T-helper 1 cell (primary cell): Measurements from ENCODE around the gene MACROH2A2.
"Not testable (repeated sequence)": the region's sequence is repeated elsewhere in the genome, so short reads cannot be mapped to it uniquely, and the experiment has no call there.

Experiments
- DNase-seq, 5 donors: peaks; one replicate each; pipeline ENCODE4 v3.0.0-alpha.2; 2012 to 2020
- total RNA-seq, 4 donors: gene quantifications; one replicate each; lab custom pipeline; 2026; lab: John Stamatoyannopoulos, UW

MACROH2A2 gene
- 9.2 to 14.5 (median 12.6) reads per million in 4 donors for total RNA-seq

DNA sequence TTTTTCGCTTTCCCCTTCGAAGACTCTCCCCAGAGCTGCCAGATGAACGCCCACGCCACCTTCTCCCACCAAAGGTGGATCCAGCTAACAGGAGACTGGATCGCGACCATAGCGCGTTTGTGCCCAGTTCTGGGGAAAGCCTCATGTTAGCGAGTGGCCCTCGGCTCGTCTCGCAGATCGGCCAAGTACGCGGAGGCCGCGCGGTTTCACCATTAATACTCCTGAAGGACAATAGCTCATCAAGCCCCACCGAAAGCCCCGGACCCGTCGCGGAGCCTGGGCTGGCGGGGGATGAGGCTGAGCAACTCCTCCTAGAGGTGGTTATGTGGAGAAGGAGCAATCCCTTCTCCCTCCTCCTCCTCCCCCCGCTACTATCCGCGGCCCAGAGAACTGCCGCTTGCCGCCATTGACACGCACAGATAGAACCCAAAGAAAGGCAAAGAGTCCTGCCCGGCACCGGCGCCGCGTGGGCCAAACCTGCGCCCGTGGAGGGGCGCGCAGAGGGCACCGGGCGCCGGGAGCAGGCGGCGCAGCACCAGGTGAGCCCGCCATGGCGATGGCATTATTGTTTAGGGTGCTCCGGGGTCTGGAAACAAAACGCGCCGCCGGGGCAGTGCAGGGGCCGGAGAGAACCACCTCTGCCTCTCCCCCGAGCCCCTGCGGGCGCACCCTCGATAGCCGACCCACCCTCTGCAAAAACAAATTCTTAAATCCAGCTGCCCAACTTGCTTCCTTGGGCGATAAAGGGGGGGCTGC, at the start of gene MACROH2A2:
TSS of gene MACROH2A2 (plus strand) at position 385 of the 756 bp plus-strand sequence. CDS start 22,813 bp downstream, outside the sequence.
- no peak for DNase-seq

DNA sequence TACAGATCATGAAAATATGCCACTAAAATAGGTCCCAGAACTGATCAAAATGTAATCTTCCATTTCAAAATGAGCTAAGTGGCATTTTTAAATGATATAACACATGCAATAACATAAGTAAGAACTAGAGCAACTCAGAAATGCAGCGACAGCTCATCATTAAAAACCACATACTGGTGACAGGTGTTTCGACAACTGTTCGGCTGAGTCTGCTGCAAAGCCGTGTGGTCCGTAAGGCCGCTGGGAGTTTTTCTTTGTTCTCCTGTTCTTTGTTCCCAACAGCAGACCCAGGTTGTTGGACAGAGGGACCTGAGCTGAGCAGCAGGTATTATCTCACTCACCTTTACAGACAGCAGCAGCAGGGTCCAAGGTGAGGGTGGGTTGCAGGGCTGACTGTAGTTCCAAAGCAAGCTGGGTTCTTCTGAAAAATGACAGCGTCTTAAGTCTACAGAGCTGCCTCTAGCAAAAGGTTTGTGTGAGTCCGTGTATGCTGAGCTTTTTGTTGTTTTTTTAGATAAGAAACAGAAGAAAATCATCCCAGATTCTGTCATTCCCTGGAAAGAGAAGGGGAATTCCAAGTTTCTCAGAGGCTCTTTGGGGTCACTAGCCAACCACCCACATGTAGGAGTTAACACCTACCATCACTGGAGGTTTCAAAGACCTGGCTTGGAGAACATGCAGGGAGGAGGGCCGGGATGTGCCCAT, 45.4 kb upstream of the MACROH2A2 start:
- no peak for DNase-seq

DNA sequence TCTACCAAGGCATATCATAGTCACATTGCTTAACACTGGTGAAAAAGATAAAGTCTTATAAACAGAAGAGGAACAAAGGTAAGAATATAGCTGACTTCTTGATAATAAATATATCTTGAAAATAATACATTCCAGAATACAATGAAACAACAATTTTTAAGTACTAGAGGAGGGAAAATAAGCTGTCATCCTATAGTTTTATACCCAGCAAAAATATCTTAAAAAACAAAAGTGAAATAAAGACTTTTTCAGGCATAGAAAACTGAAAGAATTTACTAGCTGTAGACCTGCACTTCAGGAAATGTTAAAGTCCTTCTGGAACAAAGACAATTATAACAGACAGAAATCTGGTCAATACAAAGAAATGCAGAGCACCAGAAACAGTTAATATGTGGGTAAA, 21.4 kb upstream of the MACROH2A2 start:
- DNase-seq = no peak

DNA sequence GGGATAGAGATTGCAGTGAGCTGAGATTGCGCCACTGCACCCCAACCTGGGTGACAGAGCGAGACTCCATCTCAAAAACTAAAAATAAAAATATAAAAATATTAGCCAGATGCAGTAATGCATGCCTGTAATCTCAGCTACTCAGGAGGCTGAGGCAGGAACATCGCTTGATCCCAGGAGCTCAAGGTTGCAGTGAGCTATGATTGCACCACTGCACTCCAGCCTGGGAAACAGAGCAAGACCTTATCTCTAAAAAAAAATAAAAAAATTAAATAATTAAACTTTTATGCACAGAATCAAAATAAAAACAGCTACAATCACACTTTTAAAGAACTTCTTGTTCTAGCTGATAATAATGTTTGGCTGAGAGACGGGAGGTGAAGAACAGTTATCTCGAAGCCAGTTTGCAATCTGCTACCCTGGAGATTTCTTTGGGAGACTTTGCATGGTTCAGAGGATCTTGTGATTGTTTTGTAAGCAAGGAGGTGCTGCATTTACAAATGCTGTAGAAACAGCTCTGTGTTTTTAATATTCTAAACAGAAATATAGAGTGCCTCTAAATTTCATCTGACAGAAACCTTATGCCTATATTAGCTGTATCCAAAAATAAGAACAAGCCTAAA, 19.9 kb upstream of the MACROH2A2 start:
- no peak for DNase-seq

DNA sequence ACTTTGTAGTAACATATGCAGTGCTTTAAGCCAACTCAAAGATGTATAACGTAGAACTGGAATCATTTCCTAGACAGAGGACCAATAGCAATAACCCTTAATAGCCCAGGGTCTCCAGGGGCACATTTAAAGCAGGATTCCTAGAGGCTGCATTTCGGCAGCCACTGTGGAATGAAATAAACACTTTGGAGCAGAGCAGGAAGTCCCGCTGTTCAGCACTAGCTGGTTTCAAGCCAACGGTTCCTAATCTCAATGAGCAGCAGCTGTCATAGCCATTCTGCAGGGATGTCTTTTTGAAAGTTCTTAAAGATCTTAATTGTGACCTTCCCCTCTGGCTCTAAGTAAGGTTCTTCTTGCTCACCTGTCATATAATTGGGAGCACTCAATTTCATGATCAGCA, 18.4 kb upstream of the MACROH2A2 start:
- no peak for DNase-seq

DNA sequence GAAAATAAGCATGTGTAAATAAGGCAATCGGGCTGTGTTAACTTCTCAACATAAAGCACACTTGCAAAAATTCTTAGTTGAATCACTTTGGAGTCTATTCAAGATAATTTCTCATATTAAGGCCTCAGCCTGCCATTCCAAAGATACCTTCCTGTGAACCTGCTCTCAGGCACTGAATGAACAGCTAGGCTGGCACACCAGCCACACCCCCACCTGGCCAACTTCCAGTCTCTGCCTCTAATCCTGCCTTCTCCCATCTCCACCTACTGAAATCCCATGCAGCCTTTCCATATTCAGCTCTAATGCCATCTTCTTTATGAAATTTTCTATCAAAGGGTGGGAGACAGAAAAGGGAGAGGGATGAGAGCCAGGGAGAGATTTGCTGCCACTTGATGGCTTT, 17.1 kb upstream of the MACROH2A2 start:
- no peak for DNase-seq

DNA sequence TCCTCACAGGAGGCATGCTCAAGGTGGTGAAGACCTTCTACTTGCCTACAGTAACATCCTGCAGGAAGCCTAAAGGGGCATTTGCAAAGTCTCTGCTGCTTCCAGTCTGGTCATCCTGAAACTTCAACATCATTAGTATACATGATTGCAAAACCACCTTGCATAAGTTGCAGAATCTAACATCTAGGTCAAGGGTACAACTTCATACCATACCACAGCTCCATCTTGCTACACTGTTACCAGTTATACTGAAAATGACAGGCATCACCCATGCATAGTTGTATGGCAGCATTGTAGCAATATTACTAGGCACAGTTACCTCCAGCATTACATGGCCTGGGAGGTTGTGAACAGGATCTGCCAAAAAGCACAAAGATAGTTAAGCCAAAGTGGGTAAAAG, 13.7 kb upstream of the MACROH2A2 start:
- DNase-seq = peak in 1 of 5 donors; percentile 14

DNA sequence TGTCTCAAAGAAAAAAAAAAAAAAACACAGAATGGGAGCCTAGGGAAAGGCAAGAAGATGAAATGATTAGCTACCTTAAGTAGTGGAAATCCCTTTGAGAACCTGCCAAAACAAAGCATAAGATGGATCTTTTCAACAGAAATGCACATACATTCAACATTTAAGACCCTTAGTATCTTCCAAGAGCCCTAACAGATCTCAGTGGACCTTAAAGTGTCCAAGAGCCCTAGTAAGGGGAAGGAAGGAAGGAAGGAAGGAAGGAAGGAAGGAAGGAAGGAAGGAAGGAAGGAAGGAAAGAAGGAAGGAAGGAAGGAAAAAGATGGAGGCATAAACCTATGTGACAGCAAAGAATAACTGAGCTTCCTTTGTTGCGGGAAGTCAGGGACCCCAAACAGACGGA, 11.6 kb upstream of the MACROH2A2 start:
- no peak for DNase-seq

DNA sequence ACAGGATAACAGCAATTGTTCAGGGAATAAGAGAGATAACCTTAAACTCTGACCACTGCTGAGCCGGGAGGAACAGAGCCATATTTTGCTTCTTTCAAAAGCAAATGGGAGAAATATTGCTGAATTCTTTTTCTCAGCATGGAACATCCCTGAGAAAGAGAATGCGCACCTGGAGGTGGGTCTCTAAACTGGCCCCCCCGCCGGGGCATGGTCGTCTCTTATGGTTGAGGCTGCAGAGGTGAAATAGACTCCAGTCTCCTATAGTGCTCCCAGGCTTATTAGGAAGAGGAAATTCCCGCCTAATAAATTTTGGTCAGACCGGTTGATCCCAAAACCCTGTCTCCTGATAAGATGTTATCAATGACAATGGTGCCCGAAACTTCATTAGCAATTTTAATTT, 10.9 kb upstream of the MACROH2A2 start:
- not testable (repeated sequence) for DNase-seq

DNA sequence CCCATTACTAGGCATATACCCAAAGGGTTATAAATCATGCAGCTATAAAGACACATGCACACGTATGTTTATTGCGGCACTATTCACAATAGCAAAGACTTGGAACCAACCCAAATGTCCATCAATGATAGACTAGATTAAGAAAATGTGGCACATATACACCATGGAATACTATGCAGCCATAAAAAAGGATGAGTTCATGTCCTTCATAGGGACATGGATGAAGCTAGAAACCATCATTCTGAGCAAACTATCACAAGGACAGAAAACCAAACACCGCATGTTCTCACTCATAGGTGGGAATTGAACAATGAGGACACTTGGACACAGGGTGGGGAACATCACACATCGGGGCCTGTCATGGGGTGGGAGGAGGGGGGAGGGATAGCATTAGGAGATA, 5.6 kb upstream of the MACROH2A2 start:
- not testable (repeated sequence) for DNase-seq

DNA sequence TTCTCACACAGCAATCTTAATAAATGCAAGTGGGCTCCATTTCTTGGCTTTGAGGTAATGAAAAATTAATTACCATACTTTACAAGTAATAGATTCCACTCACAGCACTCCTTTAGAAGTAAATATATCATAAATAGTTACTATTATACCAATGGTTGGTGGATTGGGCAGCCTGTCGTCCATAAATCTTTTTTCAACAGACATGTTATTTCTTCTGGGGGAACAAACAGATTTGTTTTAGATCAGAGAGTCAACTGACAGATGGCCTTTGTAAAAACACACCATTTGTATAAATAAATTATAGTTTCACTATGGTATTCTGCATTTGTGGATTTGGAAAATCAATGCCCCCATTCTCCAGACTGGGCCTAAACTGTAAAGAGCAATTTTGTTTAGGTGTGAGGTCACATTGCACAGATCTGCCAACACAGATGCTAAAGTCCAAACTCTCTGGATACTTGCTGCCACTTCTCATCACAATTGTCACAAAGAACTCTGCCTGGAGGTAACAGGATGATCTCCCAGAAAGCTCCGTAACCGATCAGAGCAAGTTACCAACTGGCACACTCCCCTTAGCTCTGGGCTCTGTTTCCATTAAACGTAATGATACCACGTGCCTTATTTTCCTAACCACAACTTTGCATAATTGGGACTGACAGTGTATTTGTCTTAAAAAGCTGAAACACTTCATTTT, 4.5 kb upstream of the MACROH2A2 start:
- DNase-seq = no peak

DNA sequence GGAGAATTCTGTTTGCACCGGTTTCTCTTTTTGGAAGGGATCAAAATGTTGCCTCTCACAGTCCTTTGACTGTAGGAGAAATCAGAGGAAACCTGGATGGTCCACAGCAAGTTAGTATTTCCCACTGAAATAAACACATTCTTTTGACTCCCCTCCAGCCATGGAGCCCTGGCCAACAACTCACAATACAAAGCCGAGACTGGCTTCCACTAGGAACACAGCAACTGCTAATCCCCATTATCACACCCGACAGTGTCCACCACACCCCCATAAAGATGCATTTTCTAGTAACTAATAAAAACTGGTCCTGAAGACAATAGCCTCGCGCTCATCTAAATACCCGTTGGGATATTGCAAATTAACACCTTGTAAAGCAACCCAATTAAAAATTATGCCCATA, 798 bp upstream of the MACROH2A2 start:
- no peak for DNase-seq

DNA sequence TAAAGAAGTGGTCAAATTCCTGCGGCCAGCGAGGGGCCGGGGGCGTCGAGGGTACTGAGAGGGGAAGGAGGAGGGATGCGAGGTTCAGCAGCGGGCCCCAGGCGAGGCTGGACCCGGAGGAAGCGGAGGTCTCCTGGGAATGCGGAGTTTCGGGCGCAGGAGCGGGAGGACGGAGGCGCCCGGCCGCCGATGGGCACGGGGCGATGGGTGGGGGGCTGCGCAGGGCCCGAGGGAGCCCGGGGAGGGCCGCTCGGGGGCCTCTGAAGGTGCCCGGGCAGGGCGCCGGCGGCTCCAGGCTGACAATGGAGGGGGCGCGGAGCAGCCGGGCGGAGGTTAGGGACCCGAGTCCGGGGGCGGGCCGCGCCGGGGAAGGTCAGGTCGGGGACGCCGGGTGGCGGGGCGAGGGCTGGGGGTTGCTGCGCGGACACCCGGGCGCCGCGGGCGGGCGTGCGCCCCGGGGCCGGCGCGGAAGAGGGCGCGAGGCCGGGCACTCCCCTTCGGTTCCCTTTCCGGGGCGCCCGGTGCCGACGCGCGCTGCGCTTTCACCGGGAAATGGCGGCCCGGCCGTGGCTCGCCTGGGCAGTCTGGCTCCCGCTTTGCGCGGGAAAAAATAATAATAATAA, 683 bp downstream of the MACROH2A2 start:
- DNase-seq = no peak

DNA sequence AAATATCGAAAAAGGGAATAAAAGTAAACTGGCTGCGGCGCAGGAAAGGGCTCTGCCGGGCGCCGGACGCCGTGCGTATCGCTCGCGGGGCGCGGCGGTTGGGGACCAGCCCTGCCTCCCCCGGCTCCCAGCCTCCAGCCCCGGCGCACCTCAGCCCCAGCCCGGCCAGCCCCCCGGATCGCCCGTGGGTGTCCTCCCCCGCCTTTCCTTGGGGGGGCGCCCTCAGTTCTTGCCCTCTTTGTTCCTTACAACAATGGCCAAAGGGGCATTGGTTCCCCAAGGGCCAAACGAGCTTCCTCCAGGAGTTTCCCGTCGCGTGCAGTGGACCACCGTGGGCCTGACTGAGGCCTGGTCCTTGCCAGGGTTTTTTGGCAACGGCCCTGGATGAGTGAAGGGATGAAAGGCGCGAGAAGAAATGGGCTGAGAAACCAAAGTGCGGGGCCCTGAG, 1.2 kb downstream of the MACROH2A2 start:
- no peak for DNase-seq

DNA sequence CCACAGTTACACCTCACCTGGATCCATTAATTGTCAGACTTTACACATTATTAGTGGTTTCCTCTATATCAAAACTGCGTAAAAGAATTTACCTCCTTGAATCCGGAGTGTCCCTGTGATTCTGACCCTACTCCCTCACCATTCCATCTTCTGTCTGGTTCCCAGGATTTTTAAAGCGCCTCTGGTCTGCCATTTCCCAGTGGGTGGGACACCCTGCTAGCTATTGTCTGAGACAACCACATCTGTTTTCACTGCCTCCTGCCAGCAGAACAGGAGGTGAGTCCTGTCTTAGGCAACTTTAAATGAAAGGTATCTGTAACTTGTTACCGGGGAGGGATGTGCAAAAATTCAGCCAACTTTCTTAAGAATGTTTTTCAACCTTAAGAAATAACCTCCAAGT, 2.3 kb downstream of the MACROH2A2 start:
- no peak for DNase-seq

DNA sequence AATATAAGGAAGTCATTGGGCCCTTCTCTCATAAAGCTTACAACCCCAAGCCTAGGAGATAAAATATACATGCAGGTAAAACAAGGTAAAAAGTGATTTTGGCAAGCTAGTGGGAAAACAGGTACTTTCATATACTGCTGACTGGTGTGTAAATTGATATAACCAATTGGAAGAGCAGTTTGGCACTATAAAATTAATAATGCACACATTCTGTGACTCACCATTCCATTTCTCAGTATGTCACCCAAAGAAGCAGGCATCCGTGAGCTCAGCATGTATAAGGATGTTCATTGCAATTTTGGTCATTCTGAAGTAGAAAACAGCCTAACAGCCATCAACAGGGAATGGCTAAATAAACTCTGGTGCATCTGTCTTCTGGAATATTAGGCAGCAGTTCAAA, 2.9 kb downstream of the MACROH2A2 start:
- DNase-seq = no peak

DNA sequence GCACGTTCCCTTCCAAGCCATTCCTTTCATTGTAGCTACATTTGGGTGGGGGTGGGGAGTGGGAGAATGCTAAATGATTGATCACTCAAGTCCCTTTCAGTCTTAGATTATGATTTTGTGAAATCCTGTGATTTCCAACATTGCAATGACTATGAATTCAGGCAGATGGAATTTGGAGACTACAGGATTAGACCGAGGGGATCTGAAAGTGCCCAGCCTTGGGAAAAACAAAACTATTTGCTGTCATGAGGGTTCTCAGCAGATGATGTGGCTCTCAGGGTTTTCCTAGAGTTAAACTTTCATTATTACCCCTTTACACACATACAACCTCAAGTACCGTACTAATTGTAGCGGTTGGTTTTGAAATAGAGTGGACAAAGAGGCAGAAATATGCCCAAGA, 4.7 kb downstream of the MACROH2A2 start:
- no peak for DNase-seq

DNA sequence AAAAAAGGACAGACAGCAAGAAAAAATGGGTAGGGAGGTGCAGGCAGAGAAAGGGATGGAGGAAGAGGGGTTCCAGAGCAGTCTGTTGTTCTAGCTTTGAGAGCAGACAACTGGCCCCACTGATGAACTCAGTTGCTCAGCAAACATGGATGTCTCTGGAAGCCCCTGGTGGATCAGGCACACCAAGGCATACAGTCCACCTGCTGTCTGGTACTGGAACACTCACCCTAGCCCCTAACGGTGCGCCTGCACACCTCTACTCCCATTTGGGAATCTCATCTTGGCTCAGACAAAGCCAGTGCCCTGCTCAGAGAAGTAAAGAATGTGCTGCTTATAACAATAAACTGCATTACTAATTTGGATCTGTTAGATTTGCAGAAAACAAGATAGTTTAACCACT, 7.7 kb downstream of the MACROH2A2 start:
- DNase-seq = no peak

DNA sequence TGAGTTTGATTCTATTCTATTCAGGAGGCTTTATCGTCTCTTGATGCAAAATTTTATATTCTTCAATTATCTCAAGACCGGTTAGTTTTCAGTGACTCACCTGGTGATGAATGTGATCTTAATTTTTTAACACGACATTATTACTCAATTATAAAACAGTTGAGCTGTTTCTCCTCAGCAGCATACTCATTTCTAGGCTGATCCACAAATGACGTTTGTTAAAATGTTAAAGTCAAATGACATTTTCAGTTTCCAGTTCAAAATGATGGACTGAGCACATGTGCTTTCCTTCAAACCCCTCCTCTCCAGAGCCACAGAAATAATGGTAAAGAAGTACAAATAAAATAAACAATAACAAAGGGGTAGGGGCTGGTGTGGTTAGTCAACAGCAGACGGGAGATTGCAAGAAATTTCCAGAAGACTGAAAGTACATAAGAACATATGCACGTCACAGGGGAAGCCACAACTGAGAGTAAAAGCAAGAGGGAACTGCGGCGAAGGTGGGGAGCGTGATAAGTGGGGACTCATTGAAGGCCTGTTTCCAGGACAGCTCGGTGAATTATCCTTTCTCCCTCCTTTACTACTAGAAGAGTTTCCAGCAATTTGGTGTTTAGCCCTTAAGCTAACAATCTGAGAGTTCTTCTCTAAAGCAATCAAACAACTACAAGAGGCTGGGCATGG, 10.9 kb downstream of the MACROH2A2 start:
- DNase-seq = no peak

DNA sequence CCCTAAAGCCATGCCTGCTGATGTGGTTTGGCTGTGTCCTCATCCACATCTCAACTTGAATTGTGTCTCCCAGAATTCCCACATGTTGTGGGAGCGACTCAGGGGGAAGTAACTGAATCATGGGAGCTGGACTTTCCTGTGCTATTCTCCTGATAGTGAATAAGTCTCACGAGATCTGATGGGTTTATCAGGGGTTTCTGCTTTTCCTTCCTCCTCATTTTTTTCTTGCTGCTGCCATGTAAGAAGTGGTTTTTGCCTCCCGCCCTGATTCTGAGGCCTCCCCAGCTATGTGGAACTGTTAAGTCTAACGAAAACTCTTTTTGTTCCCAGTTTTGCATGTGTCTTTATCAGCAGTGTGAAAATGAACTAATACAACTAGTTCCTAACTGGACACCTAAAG, 11.8 kb downstream of the MACROH2A2 start:
- DNase-seq = no peak

DNA sequence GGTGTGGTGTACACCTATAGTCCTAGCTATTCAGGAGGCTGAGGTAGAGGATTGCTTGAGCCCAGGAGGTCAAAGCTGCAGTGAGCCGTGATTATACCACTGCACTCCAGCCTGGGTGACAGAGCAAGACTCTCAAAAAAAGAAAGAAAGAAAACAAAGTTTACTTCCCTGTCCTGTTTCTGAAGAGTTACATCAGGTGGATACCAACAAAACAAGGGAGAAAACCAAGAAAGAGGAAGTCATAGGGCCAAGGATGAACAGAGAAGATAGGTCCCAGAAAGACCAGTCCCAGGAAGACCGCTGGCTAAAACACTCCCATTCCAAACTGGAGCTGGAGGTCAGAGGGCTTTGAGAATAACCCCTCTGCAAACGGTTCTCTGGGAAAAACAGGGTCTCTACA, 13.5 kb downstream of the MACROH2A2 start:
- DNase-seq = no peak

DNA sequence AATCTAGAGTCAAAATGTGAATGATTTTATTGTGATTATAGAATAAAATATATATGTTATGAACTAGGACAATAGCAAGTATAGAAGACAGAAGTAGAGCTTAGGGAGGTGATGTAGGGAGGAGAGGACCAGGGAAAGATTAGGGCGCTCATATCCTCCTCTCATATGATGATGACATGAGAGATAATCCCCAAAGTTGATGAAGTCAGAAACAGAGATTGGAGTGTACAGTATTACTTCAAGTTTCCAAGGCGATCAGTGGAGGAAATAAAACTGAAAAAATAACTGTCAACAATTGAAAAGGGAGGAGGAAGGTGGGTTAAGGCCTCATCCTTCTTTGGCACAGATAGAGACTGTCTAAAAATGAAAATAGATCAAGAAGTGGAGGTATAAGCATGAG, 14.9 kb downstream of the MACROH2A2 start:
- DNase-seq = no peak
